HG02981 (cell line): ENCODE measurements around the gene ACTL7B.
A peak's percentile ranks its signal among the peaks of the same experiment; 100 is the strongest.
"Not testable (repeated sequence)": the region's sequence is repeated elsewhere in the genome, so short reads cannot be mapped to it uniquely, and the experiment has no call there.

Experiments
- ATAC-seq: cut with Tn5 transposase; IDR thresholded peaks from one replicate; pipeline ENCODE4 v1.9.1; 2021; ENCODE audit warnings: mild to moderate bottlenecking, moderate library complexity; ENCODE audit not compliant: unreplicated experiment

ACTL7B gene

DNA sequence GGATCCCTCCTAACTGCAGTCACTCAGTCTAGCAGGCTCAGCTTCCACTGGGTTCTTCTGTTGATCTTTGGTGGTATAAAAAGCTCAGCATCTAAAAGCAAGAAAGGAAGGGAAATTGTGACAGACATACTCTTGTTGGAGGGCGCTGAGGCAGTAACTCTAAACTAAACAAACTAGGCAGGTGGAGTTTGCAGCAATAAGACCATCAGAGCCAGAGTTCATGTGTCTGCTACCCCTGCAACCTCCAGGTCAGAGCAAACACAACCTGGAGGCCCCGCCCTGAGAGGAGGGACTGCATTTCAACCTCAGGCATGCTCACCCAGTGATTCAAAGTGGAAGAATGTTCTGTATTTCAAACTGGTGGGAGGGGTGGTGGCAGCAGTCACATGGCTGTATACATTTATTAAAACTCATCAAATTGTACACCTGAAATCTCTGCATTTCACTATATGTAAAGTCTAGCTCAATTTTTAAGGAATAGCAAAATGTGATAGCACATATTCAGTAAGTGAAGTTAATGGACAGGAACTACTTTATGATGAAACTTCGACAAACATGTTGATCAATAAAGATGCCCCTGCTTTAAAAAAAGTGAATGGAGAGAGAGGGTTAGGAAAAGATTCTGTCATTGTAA is 13.4 kb upstream of the ACTL7B start:
- no peak for ATAC-seq

DNA sequence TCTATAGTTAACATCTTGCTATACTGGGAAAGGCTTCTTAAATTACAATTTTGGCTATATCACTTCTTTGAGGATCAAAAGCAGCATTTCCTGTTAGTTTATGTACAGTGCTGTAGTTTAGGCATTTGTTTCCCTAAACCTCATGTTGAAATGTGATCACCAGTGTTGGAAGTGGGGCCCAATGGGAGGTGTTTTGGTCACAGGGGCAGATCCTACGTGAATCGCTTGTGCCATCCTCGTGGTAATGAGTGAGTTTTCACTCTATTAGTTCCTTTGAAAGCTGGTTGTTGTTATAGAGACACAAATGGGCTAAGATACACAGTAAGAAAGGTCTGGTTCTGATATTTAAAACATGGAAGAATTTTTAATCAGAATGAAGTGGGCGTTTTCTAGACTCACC is 12.0 kb upstream of the ACTL7B start:
- ATAC-seq, result no peak

- no peak for ATAC-seq
Observed at GRCh38 chr9:108867116-108867515, 11.3 kb upstream of the ACTL7B start.

DNA sequence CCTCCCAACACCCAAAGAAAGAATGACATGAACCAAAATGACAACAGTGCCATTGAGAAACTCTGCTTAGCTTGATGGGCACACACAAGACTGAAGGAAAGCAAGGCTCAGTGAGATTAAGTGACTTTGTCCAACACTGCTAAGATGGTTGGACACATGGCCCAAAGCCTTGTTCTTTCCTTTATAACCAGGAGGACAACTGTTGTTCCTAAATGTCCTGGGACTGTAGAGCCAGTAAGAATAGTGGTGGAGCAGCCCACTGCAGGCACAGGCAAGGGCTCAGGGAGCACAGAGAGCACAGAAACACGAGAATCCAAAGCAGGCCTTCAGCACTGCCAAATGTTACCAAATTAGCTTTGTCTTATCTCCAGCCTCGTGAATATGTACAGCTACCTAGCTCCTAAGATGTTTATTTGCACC is 10.2 kb upstream of the ACTL7B start:
- no peak for ATAC-seq

DNA sequence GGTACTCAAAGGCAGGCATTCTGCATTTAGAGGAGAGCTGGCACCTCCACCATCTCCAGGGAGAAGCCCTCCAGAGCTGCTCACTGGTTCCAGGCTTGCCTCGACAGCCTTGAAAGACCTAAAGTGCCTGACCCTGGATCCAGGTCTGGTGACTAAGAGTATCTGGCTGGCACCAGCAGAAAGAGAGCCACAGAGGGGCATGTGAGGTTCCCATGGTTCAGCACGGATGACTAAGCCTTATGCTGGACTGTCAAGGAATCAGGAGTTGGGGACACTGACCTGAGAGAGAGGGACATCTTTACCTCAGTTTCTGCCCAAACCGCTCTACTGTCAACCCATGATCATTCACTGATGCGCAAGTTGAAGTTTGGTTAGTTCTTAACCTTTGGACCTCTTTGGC is 9.3 kb upstream of the ACTL7B start:
- ATAC-seq, result no peak

DNA sequence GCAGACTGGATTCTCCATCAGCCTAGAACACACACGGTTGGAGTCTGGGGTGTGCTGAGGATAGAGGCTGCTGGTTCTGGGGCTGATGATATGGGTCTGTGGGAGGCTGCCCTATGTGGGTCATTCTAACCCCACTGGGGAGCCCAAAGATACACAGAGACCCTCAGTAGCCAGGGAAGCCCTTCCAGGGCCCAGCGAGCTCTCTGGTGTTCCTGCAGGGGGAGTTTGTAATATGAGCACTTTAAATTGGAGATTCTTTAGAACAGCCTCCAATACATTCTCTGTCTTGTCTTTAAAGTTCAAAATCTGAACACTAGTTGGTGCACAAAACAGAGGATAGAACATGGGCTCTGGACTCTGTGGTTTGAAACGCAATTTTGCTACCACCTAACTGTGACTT is 8.7 kb upstream of the ACTL7B start:
- no peak for ATAC-seq

- ATAC-seq, result no peak
Observed at GRCh38 chr9:108863891-108864290, 8.1 kb upstream of the ACTL7B start.

- no peak for ATAC-seq
Observed at GRCh38 chr9:108861997-108862396, 6.2 kb upstream of the ACTL7B start, which contains the start of gene ACTL7A. Gene ACTL7A, plus strand, starts transcription at chr9:108862266. Its CDS starts 57 bp downstream, at chr9:108862323.

- ATAC-seq, result no peak
Observed at GRCh38 chr9:108861464-108861863, 5.7 kb upstream of the ACTL7B start.

GRCh38 chr9:108860764-108861163 is 5.0 kb upstream of the ACTL7B start:
- no peak for ATAC-seq

DNA sequence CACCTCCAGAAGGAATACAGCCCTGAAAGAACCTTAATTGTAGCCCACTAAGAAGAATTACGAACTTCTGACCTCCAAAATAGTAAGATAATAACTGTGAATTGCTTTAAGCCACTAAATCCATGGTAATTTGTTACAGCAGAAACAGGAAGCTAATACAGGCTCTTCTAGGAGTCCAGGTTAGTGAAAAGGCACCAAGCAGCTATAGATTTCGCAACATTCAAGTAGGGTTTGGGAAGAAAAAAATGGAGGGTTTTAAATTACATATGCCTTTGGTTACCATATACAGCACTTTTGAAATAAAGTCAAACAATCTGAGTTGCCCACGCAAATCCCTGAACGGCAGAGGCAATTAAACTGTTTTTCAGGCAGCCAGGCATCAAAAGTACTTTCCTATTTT is 4.6 kb upstream of the ACTL7B start:
- no peak for ATAC-seq

DNA sequence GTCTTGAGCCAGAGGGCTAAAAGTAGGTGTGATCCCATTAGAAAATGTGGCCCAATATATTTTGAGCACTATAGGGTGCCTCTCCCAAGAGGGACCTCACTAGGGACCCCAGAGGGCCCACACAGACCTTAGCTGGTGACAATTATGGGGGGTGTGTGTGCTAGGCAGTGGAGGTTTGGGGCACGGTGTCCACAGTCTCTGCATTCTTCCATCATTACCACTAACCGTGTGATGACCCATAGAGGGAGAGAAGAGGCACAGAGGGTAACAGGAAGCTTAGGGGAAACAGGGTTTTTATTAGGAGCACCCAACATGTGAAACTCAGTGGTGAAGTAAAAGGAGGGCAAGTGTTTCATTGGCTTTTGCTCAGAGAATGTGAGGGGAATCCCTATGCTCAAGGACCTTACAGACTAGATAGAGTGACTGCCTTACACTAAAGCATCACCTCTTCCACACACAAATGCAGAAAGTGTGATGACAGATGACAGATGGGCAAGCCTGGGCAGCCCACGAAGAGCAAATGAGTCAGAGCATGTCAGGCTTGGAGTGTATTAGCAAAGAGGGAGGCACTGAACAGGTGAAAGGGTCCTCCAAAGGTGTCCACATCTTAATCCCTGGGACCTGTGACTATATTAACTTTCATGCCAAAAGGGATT is 3.8 kb upstream of the ACTL7B start:
- peak; percentile 52 for ATAC-seq

DNA sequence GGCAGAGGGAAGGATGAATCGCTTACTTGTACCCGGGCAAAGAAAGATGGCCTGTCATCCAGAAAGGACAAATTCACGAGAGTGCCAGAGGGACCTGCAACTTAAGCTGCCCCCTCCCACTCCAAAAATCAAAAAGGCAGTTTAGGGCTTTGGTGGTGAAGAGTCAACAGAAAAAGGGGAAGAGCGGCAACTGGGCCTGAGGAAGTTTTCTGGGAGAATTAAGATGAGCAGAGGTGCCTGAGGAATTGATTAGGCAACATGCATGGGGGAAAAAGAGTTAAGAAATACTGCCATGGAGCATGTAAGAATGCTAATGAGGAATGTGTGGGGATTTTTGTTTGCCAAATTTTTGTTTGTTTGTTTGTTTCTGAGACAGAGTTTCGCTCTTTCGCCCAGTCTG is 1.8 kb upstream of the ACTL7B start:
- ATAC-seq, result no peak

- no peak for ATAC-seq
Observed at GRCh38 chr9:108855529-108855886, 278 bp downstream of the ACTL7B start.

GRCh38 chr9:108854641-108855528 is 901 bp downstream of the ACTL7B start:
- ATAC-seq, result no peak

- no peak for ATAC-seq
Observed at GRCh38 chr9:108854094-108854493, 1.7 kb downstream of the ACTL7B start.

- no peak for ATAC-seq
Observed at GRCh38 chr9:108852079-108852478, 3.7 kb downstream of the ACTL7B start.

GRCh38 chr9:108851138-108851537 is 4.6 kb downstream of the ACTL7B start:
- no peak for ATAC-seq

DNA sequence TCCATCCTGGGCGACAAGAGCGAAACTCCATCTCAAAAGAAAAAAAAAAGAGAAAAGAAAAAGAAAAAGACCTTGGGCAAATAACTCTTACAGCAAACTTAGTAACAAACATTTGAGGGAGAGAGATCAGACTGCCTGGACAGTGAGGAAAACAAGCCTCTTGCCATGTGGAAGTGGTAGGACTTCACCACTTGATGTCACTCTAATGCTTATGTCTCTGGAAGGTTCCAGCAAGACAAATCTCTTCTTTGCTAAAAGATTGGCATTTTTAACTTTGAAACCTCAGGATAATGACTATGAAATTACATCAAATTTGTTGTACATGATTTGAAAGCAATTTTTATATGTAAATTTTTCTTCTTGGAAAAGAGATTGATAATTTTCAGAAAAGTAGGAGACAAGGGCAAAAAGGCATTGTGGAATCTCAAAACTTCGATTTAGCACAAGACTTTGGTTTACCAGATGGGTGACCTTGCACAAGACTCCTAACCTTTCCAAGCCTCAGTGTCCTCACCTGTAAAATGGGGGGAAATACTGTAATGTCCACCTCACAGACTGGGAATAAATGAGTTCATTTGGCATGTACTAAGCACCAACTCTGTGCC is 5.4 kb downstream of the ACTL7B start:
- no peak for ATAC-seq

- ATAC-seq, result not testable (repeated sequence)
Observed at GRCh38 chr9:108848296-108848695, 7.5 kb downstream of the ACTL7B start.

DNA sequence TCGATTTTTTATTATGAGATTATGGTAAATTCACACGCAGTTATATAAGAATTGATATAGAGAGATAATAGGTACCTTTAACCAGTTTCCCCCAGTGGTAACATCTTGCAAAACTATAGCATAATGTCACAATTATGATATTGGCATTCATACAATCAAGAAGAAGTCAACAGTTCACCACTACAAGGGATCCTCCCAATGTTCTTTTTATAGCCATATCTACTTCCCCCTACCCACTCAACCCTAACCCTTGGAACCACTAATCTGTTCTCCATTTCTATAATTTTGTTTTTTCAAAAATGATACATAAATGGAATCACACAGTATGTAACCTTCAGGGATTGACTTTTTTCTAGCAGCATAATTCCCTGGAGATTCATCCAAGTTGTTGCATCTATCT is 9.8 kb downstream of the ACTL7B start:
- no peak for ATAC-seq
